Dermis blood vessel endothelial cell (primary cell): ENCODE results near the gene APOBEC3A. TPM values are rescaled to one million over a fixed set of nuclear protein-coding genes. Genes with fewer than 3 reads are reported as not detected.

Source experiments
- DNase-seq: peaks from one replicate; pipeline ENCODE4 v3.0.0; 2010
- total RNA-seq: library from RNA; depleted of rRNA; stranded (reverse); fragments of >200 nt; gene quantifications from 2 replicates; pipeline ENCODE4 v1.2.3, GENCODE V29; 2014

APOBEC3A gene
- total RNA-seq, result not detected in 2 replicates

GRCh38 chr22:38957046-38957770 lies at the start of gene APOBEC3A:
TSS of gene APOBEC3A (plus strand) at chr22:38957609. CDS start at chr22:38957692, 83 bp downstream.
- no peak for DNase-seq

- no peak for DNase-seq
Observed at GRCh38 chr22:38907767-38908166, 49.6 kb upstream of the APOBEC3A start.

- no peak for DNase-seq
Observed at GRCh38 chr22:38911434-38911833, 46.0 kb upstream of the APOBEC3A start.

- no peak for DNase-seq
Observed at GRCh38 chr22:38919631-38920190, 37.7 kb upstream of the APOBEC3A start.

GRCh38 chr22:38921120-38921519 lies 36.3 kb upstream of the APOBEC3A start:
- DNase-seq, result no peak

- no peak for DNase-seq
Observed at GRCh38 chr22:38921806-38922205, 35.6 kb upstream of the APOBEC3A start.

- DNase-seq, result peak; percentile 72
Observed at GRCh38 chr22:38923463-38924346, 33.7 kb upstream of the APOBEC3A start.

GRCh38 chr22:38924347-38924952 lies 33.0 kb upstream of the APOBEC3A start:
- peak; percentile 83 for DNase-seq

- DNase-seq, result no peak
Observed at GRCh38 chr22:38925571-38926041, 31.8 kb upstream of the APOBEC3A start.

GRCh38 chr22:38927033-38927781 lies 30.2 kb upstream of the APOBEC3A start:
- DNase-seq, result peak; percentile 64

GRCh38 chr22:38930512-38930911 lies 26.9 kb upstream of the APOBEC3A start:
- no peak for DNase-seq

- no peak for DNase-seq
Observed at GRCh38 chr22:38935023-38935422, 22.4 kb upstream of the APOBEC3A start.

GRCh38 chr22:38935616-38936015 lies 21.8 kb upstream of the APOBEC3A start:
- no peak for DNase-seq

GRCh38 chr22:38936562-38936961 lies 20.8 kb upstream of the APOBEC3A start:
- DNase-seq, result no peak

- DNase-seq, result no peak
Observed at GRCh38 chr22:38937036-38937435, 20.4 kb upstream of the APOBEC3A start.

GRCh38 chr22:38937541-38937940 lies 19.9 kb upstream of the APOBEC3A start:
- DNase-seq, result no peak

- DNase-seq, result no peak
Observed at GRCh38 chr22:38938221-38938620, 19.2 kb upstream of the APOBEC3A start.

- no peak for DNase-seq
Observed at GRCh38 chr22:38938925-38939324, 18.5 kb upstream of the APOBEC3A start.

- no peak for DNase-seq
Observed at GRCh38 chr22:38940811-38941384, 16.5 kb upstream of the APOBEC3A start.

- DNase-seq, result no peak
Observed at GRCh38 chr22:38941488-38941987, 15.9 kb upstream of the APOBEC3A start.

- no peak for DNase-seq
Observed at GRCh38 chr22:38942702-38943101, 14.7 kb upstream of the APOBEC3A start.

- DNase-seq, result no peak
Observed at GRCh38 chr22:38943201-38943600, 14.2 kb upstream of the APOBEC3A start.
